ENCODE results near the gene BANK1. TPM values are rescaled to one million over a fixed set of nuclear protein-coding genes. Genes with fewer than 3 reads are reported as not detected.

The BANK1 gene
- total and polyA plus RNA-seq, 2 of the 8 experiments (the other 6 are each of a cell fraction or from before 2014, with no cell fraction given): 0.59 to 0.93 TPM

DNA sequence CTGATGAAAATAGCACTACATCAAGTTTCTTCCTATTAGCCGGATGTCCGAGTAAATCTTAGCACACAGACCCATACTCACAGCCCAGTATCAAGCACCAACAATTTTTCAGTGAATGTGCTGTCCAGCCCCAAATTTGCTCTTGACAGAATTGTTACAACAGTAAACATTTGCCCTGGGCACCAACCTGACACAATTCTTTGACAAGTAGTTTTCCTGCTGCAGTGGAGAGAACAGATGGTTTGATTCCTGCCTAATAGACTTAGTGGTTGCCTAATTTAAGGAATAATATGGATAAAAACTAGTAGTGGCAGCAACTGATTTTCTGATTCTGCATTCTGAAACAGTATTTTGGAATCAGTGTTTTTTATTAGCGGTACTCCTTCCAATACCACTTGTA lies 301.1 kb downstream of the BANK1 start:
- H3K14ac ChIP-seq (ENCODE audit: insufficient read length): no peak overlapping the region
- H2BK15ac ChIP-seq (ENCODE audit: low read length): no peak overlapping the region
- H3K27me3 ChIP-seq (replicated peaks in 1 of 4; ENCODE audit: control insufficient read depth in 3 of 4, extremely low read depth in 1 of 4, insufficient read depth in 3 of 4, low read length in 3 of 4): no peaks in the 10 kb centered on the region
- no peak overlapping the region for H4K91ac ChIP-seq (replicated peaks; ENCODE audit: insufficient read length, low read length)
- H3K23ac ChIP-seq (ENCODE audit: insufficient read length): no peak overlapping the region
- CTCF ChIA-PET (ENCODE audit: partially characterized antibody): no interaction called here
- H3K4ac ChIP-seq (replicated peaks; ENCODE audit: insufficient read length, low read depth, low read length): no peak overlapping the region
- H2BK12ac ChIP-seq (ENCODE audit: low read depth, low read length): no peak overlapping the region
- H3K4me3 ChIP-seq (ENCODE audit: extremely low read depth in 1 of 4, insufficient read depth in 2 of 4, low read depth in 3 of 4, low read length in 4 of 4): no peak overlapping the region
- no peak overlapping the region for H4K8ac ChIP-seq (ENCODE audit: extremely low read depth, insufficient read depth, low read length)
- H2BK5ac ChIP-seq (ENCODE audit: low read depth, low read length): no peak overlapping the region
- H4K5ac ChIP-seq (ENCODE audit: insufficient read length, low read depth, low read length): no peak overlapping the region
- H3K27ac ChIP-seq (ENCODE audit: low read depth, low read length): no peak overlapping the region
- H3K36me3 ChIP-seq (ENCODE audit: control insufficient read depth in 2 of 4, insufficient read depth in 4 of 4, low read length in 3 of 4): no peaks in the 10 kb centered on the region
- H2AK5ac ChIP-seq (ENCODE audit: low read depth, low read length): no peak overlapping the region
- TF ChIP-seq POLR2AphosphoS5 (IDR thresholded peaks at IDR 0.05; ENCODE audit: low read depth, low read length) (no peak), KDM4A (IDR thresholded peaks at IDR 0.05; ENCODE audit: low read depth, low read length, severe bottlenecking) (no peak), POLR2A (IDR thresholded peaks at IDR 0.05; ENCODE audit: control extremely low read depth in 1 of 2, low read depth in 2 of 2, low read length in 2 of 2) (no peak), CBX5 (IDR thresholded peaks at IDR 0.05; ENCODE audit: low read depth, low read length) (no peak), YY1 (IDR thresholded peaks at IDR 0.05; ENCODE audit: low read depth, low read length) (no peak), BRCA1 (IDR thresholded peaks at IDR 0.05; ENCODE audit: low read depth, low read length) (no peak), HDAC6 (IDR thresholded peaks at IDR 0.05; ENCODE audit: low read depth, low read length) (no peak), SP1 (IDR thresholded peaks at IDR 0.05; ENCODE audit: low read depth, low read length) (no peak), CHD2 (IDR thresholded peaks at IDR 0.05; ENCODE audit: low read length) (no peak), MAFK (IDR thresholded peaks at IDR 0.05; ENCODE audit: low read depth, low read length) (no peak), JUN (IDR thresholded peaks at IDR 0.05; ENCODE audit: low read depth, low read length) (no peak), TAF7 (optimal IDR thresholded peaks at IDR 0.05; ENCODE audit: borderline replicate concordance, low read depth, low read length) (no peak)
- H3K18ac ChIP-seq (ENCODE audit: extremely low read depth, low read length): no peak overlapping the region
- H2AFZ ChIP-seq (ENCODE audit: low read length): no peak overlapping the region
- WGBS, 2 experiments (ENCODE audit: extremely low coverage in 1 of 2, insufficient coverage in 1 of 2, insufficient read length in 1 of 2, insufficient replicate concordance in 2 of 2, low coverage in 1 of 2, low lambda C conversion rate in 2 of 2, missing lambda C conversion rate in 1 of 2): 98% methylated on average over 3 of the region's 3 CpGs; no CpG with 5 or more reads in 1 of the 2 experiments
- no peaks in the 10 kb centered on the region for H4K20me1 ChIP-seq (replicated peaks in 1 of 2; ENCODE audit: control insufficient read depth in 1 of 2, insufficient read depth in 2 of 2, low read length in 2 of 2)
- H3K9ac ChIP-seq (replicated peaks in 1 of 4; ENCODE audit: extremely low read depth in 1 of 4, low read depth in 3 of 4, low read length in 3 of 4): no peak overlapping the region
- H3K4me2 ChIP-seq (ENCODE audit: insufficient read depth in 1 of 2, low read depth in 2 of 2, low read length in 2 of 2): no peak overlapping the region
- H2BK120ac ChIP-seq (replicated peaks; ENCODE audit: low read depth, low read length): no peak overlapping the region
- H3K79me1 ChIP-seq (ENCODE audit: low read depth, low read length): no peaks in the 10 kb centered on the region
- FAIRE-seq (no peak), DNase-seq (ENCODE audit: low read depth in 1 of 2, low spot score in 2 of 2) (no peak)
- no peaks in the 10 kb centered on the region for H3K79me2 ChIP-seq (ENCODE audit: control insufficient read depth in 1 of 2, insufficient read depth in 2 of 2, low read length in 2 of 2)
- POLR2A ChIA-PET (ENCODE audit: partially characterized antibody): no interaction called here
- no peaks in the 10 kb centered on the region for H3K23me2 ChIP-seq (ENCODE audit: low read depth, low read length)
- H3K56ac ChIP-seq (replicated peaks; ENCODE audit: insufficient read length, low read depth, low read length): no peak overlapping the region
- no peak overlapping the region for H2BK20ac ChIP-seq (ENCODE audit: low read length)
- peaks cover 0 to 2% of the 10 kb centered on the region in 2 experiments; a peak in 2 of 4 replicates for H3K9me3 ChIP-seq (ENCODE audit: insufficient read depth in 2 of 2, low read depth in 1 of 2, low read length in 1 of 2)
- H3K4me1 ChIP-seq (replicated peaks in 1 of 4; ENCODE audit: control insufficient read depth in 3 of 4, insufficient read depth in 4 of 4, low read length in 3 of 4): no peaks in the 10 kb centered on the region
